ENCODE measurements around the gene SUMO2. TPM values are rescaled to one million over a fixed set of nuclear protein-coding genes. Genes with fewer than 3 reads are reported as not detected.

The SUMO2 gene
- total and polyA plus RNA-seq, 2 of the 13 experiments (the other 11 are each of a cell fraction or from before 2014, with no cell fraction given), result 337 to 553 TPM

DNA sequence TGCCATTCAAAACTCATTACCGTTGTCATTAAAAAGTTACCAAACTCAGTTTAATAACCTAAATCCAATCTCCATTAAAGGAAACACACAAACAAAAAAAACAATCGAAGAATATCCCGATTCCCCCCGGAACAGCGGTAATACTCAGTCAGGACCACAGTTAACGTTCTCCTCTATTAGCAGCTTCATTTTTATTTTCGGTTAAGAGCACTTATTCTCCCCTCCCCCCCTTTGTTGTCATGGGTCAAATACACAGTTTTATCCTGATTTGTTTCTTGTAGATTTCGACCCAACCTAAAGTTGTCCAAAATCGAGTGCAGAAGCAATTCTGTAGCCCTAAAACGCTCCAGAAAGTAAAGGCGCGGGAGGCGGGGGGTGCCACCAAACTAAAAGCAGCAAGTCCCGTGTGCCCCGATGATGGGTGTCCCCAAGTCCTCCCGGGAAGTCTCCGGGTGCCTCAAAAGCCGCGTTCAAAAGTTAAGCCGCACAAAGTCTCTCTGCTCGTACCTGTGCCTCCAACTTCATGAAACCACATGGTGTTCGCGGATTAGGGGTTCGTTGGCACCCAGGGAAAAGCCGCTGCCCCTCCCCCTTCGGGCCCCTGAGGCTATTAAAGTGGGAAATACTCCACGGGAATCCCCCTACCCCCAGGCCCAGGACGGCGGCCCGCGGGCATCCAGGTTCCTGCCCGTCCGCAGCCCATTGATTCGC, 996 bp downstream of the SUMO2 start (continued):
- TF ChIP-seq, protein P1, sequence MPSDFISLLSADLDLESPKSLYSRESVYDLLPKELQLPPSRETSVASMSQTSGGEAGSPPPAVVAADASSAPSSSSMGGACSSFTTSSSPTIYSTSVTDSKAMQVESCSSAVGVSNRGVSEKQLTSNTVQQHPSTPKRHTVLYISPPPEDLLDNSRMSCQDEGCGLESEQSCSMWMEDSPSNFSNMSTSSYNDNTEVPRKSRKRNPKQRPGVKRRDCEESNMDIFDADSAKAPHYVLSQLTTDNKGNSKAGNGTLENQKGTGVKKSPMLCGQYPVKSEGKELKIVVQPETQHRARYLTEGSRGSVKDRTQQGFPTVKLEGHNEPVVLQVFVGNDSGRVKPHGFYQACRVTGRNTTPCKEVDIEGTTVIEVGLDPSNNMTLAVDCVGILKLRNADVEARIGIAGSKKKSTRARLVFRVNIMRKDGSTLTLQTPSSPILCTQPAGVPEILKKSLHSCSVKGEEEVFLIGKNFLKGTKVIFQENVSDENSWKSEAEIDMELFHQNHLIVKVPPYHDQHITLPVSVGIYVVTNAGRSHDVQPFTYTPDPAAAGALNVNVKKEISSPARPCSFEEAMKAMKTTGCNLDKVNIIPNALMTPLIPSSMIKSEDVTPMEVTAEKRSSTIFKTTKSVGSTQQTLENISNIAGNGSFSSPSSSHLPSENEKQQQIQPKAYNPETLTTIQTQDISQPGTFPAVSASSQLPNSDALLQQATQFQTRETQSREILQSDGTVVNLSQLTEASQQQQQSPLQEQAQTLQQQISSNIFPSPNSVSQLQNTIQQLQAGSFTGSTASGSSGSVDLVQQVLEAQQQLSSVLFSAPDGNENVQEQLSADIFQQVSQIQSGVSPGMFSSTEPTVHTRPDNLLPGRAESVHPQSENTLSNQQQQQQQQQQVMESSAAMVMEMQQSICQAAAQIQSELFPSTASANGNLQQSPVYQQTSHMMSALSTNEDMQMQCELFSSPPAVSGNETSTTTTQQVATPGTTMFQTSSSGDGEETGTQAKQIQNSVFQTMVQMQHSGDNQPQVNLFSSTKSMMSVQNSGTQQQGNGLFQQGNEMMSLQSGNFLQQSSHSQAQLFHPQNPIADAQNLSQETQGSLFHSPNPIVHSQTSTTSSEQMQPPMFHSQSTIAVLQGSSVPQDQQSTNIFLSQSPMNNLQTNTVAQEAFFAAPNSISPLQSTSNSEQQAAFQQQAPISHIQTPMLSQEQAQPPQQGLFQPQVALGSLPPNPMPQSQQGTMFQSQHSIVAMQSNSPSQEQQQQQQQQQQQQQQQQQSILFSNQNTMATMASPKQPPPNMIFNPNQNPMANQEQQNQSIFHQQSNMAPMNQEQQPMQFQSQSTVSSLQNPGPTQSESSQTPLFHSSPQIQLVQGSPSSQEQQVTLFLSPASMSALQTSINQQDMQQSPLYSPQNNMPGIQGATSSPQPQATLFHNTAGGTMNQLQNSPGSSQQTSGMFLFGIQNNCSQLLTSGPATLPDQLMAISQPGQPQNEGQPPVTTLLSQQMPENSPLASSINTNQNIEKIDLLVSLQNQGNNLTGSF (CRISPR knock-in tag; IDR thresholded peaks at IDR 0.05), result no peak
- no peak for TF ChIP-seq GFI1 (CRISPR knock-in tag; IDR thresholded peaks at IDR 0.05; ENCODE audit: borderline replicate concordance)
- no peak for TF ChIP-seq ZNF549 (CRISPR knock-in tag; IDR thresholded peaks at IDR 0.05)
- TF ChIP-seq ZBTB8A (CRISPR knock-in tag; IDR thresholded peaks at IDR 0.05; ENCODE audit: borderline replicate concordance, low read depth), result no peak
- TF ChIP-seq ZNF780A (CRISPR knock-in tag; IDR thresholded peaks at IDR 0.05), result no peak
- no peak for TF ChIP-seq RAD51 (IDR thresholded peaks at IDR 0.05; ENCODE audit: borderline replicate concordance)
- TF ChIP-seq ZNF670 (CRISPR knock-in tag; IDR thresholded peaks at IDR 0.05; ENCODE audit: borderline replicate concordance), result no peak
- TF ChIP-seq, protein P2, sequence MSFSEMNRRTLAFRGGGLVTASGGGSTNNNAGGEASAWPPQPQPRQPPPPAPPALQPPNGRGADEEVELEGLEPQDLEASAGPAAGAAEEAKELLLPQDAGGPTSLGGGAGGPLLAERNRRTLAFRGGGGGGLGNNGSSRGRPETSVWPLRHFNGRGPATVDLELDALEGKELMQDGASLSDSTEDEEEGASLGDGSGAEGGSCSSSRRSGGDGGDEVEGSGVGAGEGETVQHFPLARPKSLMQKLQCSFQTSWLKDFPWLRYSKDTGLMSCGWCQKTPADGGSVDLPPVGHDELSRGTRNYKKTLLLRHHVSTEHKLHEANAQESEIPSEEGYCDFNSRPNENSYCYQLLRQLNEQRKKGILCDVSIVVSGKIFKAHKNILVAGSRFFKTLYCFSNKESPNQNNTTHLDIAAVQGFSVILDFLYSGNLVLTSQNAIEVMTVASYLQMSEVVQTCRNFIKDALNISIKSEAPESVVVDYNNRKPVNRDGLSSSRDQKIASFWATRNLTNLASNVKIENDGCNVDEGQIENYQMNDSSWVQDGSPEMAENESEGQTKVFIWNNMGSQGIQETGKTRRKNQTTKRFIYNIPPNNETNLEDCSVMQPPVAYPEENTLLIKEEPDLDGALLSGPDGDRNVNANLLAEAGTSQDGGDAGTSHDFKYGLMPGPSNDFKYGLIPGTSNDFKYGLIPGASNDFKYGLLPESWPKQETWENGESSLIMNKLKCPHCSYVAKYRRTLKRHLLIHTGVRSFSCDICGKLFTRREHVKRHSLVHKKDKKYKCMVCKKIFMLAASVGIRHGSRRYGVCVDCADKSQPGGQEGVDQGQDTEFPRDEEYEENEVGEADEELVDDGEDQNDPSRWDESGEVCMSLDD (CRISPR knock-in tag; IDR thresholded peaks at IDR 0.05; ENCODE audit: borderline replicate concordance), result no peak
- TF ChIP-seq ZSCAN22 (CRISPR knock-in tag; IDR thresholded peaks at IDR 0.05), result no peak
- TF ChIP-seq MAZ (IDR thresholded peaks at IDR 0.05; ENCODE audit: borderline replicate concordance, low read depth, low read length), result no peak
- no peak for TF ChIP-seq MAZ (CRISPR knock-in tag; IDR thresholded peaks at IDR 0.05; ENCODE audit: low read depth)
- TF ChIP-seq RAD21 (CRISPR knock-in tag; IDR thresholded peaks at IDR 0.05), result no peak
- peak; percentile 40; the same call in 1 of the 2 replicates for TF ChIP-seq NRL (CRISPR knock-in tag; IDR thresholded peaks at IDR 0.05; ENCODE audit: borderline replicate concordance)
- TF ChIP-seq, protein P3, sequence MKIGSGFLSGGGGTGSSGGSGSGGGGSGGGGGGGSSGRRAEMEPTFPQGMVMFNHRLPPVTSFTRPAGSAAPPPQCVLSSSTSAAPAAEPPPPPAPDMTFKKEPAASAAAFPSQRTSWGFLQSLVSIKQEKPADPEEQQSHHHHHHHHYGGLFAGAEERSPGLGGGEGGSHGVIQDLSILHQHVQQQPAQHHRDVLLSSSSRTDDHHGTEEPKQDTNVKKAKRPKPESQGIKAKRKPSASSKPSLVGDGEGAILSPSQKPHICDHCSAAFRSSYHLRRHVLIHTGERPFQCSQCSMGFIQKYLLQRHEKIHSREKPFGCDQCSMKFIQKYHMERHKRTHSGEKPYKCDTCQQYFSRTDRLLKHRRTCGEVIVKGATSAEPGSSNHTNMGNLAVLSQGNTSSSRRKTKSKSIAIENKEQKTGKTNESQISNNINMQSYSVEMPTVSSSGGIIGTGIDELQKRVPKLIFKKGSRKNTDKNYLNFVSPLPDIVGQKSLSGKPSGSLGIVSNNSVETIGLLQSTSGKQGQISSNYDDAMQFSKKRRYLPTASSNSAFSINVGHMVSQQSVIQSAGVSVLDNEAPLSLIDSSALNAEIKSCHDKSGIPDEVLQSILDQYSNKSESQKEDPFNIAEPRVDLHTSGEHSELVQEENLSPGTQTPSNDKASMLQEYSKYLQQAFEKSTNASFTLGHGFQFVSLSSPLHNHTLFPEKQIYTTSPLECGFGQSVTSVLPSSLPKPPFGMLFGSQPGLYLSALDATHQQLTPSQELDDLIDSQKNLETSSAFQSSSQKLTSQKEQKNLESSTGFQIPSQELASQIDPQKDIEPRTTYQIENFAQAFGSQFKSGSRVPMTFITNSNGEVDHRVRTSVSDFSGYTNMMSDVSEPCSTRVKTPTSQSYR (CRISPR knock-in tag; IDR thresholded peaks at IDR 0.05; ENCODE audit: borderline replicate concordance), result peak; percentile 31; the same call in 1 of the 2 replicates
- TF ChIP-seq, protein P4, sequence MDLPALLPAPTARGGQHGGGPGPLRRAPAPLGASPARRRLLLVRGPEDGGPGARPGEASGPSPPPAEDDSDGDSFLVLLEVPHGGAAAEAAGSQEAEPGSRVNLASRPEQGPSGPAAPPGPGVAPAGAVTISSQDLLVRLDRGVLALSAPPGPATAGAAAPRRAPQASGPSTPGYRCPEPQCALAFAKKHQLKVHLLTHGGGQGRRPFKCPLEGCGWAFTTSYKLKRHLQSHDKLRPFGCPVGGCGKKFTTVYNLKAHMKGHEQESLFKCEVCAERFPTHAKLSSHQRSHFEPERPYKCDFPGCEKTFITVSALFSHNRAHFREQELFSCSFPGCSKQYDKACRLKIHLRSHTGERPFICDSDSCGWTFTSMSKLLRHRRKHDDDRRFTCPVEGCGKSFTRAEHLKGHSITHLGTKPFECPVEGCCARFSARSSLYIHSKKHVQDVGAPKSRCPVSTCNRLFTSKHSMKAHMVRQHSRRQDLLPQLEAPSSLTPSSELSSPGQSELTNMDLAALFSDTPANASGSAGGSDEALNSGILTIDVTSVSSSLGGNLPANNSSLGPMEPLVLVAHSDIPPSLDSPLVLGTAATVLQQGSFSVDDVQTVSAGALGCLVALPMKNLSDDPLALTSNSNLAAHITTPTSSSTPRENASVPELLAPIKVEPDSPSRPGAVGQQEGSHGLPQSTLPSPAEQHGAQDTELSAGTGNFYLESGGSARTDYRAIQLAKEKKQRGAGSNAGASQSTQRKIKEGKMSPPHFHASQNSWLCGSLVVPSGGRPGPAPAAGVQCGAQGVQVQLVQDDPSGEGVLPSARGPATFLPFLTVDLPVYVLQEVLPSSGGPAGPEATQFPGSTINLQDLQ (CRISPR knock-in tag; IDR thresholded peaks at IDR 0.05), result no peak; the same call in 1 of the 2 replicates

Data from HepG2 (cell line).